ENCODE results near the gene NEFH. TPM values are rescaled to one million over a fixed set of nuclear protein-coding genes. Genes with fewer than 3 reads are reported as not detected.

Gene NEFH
- total and polyA plus RNA-seq, 2 experiments from 2014 or later = 1.8 to 2.4 TPM

DNA sequence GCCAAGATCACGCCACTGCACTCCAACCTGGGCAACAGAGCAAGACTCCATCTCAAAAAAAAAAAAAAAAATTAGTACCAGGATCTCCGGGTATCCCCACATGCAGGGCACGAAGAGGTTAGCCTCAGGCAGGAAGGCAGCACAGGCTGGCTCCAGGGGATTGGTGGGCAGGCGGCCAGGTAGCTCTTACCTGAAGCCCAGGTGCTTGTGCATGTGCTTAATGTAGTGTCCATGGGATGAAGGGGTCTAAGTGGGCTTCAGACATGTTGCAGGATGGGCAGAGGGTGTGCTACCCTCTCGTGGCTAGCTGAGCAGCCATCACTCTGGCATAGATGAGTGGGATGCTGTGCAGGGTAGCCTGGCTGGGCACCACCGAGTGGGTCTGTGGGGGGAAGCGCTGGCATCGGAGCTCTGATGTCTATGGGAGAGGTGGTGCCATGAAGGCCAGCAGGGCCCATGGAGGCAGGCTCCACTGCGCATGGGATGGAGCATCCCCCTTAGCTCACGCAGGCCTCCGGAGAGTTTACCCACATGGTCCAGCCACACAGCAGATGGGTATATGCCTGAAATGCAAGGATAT is 30.6 kb upstream of the NEFH start:
- Histone ChIP-seq H3K9me3 (ENCODE audit: low read depth) (no peaks in the 10 kb centered on the region), H3K4me3 (no peak overlapping the region), H3K27ac (no peak overlapping the region), H3K36me3 (no peaks in the 10 kb centered on the region), H3K27me3 (no peaks in the 10 kb centered on the region), H3K4me1 (ENCODE audit: low read depth) (no peaks in the 10 kb centered on the region)
- TF ChIP-seq, protein P1, sequence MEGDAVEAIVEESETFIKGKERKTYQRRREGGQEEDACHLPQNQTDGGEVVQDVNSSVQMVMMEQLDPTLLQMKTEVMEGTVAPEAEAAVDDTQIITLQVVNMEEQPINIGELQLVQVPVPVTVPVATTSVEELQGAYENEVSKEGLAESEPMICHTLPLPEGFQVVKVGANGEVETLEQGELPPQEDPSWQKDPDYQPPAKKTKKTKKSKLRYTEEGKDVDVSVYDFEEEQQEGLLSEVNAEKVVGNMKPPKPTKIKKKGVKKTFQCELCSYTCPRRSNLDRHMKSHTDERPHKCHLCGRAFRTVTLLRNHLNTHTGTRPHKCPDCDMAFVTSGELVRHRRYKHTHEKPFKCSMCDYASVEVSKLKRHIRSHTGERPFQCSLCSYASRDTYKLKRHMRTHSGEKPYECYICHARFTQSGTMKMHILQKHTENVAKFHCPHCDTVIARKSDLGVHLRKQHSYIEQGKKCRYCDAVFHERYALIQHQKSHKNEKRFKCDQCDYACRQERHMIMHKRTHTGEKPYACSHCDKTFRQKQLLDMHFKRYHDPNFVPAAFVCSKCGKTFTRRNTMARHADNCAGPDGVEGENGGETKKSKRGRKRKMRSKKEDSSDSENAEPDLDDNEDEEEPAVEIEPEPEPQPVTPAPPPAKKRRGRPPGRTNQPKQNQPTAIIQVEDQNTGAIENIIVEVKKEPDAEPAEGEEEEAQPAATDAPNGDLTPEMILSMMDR (IDR thresholded peaks at IDR 0.05; ENCODE audit: low read depth, low read length) = no peak
- DNase-seq (ENCODE audit: low read depth in 1 of 2, low spot score in 1 of 2) = no peak

DNA sequence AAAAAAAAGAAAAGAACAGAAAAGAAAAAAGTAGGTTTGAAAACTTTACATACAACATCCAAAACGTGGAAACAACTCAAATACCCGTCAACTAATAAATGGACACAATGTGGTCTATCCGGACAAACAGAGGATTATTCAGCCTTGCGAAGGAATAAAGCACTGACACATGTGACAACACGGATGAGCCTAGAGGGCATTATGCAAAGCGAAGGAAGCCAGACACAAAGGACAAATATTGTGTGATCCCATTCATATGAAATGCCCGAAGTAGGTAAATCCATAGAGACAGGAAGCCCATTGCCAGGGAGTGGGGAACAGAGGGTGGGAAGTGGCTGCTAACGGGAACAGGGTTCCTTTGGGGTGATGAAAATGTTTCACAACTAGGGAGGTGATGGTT is 29.8 kb upstream of the NEFH start:
- H3K27me3 ChIP-seq = no peaks in the 10 kb centered on the region
- H3K36me3 ChIP-seq = no peaks in the 10 kb centered on the region
- H3K4me3 ChIP-seq = no peak overlapping the region
- H3K4me1 ChIP-seq (ENCODE audit: low read depth) = no peaks in the 10 kb centered on the region
- H3K9me3 ChIP-seq (ENCODE audit: low read depth) = no peaks in the 10 kb centered on the region
- TF ChIP-seq, protein P1 (IDR thresholded peaks at IDR 0.05; ENCODE audit: low read depth, low read length) = no peak
- no peak overlapping the region for H3K27ac ChIP-seq
- no peak for DNase-seq (ENCODE audit: low read depth in 1 of 2, low spot score in 1 of 2)

DNA sequence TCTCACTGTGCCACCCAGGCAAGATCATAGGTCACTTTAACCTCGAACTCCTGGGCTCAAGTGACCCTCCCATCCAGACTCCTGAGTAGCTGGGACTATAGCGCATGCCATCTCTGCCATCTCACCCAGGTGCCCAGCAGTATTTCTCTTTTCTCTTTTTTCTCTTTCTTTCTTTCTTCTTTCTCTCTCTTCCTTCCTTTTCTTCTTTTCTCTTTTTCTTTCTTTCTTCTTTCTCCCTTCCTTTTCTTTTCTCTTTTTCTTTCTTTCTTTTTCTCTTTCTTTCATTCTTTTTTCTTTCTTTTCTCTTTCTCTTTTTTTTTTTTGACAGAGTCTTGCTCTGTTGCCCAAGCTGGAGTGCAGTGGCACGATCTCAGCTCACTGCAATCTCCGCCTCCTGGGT is 28.2 kb upstream of the NEFH start:
- TF ChIP-seq, protein P1 (IDR thresholded peaks at IDR 0.05; ENCODE audit: low read depth, low read length) = no peak
- no peak for DNase-seq (ENCODE audit: low read depth in 1 of 2, low spot score in 1 of 2)
- Histone ChIP-seq H3K27ac (no peak overlapping the region), H3K9me3 (ENCODE audit: low read depth) (no peaks in the 10 kb centered on the region), H3K36me3 (no peaks in the 10 kb centered on the region), H3K4me1 (ENCODE audit: low read depth) (no peaks in the 10 kb centered on the region), H3K4me3 (no peak overlapping the region), H3K27me3 (no peaks in the 10 kb centered on the region)

DNA sequence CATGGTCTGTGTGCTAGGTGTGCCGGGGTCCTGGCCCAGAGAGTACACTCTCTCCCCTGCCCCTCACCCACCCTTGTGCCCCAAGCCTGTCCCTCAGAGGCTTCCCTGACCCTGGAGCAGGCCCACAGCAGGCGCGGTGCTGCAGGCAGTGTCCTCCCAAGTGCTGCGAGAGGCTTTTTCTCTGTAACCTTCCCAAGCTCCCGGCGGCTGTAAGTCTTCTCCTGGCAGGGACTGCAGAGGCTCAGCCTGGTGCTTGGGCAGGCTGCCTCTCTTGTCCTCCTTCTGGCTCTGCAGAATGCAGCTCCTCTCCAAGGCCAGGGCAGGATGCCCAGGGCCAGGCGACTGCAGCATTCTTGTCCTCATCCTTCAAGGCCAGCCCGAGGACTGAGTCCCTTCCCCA is 25.7 kb upstream of the NEFH start:
- DNase-seq (ENCODE audit: low read depth in 1 of 2, low spot score in 1 of 2) = no peak
- Histone ChIP-seq H3K4me3 (no peak overlapping the region), H3K4me1 (ENCODE audit: low read depth) (no peaks in the 10 kb centered on the region), H3K27me3 (no peaks in the 10 kb centered on the region), H3K9me3 (ENCODE audit: low read depth) (no peaks in the 10 kb centered on the region), H3K36me3 (no peaks in the 10 kb centered on the region), H3K27ac (no peak overlapping the region)
- TF ChIP-seq, protein P1 (IDR thresholded peaks at IDR 0.05; ENCODE audit: low read depth, low read length) = no peak

DNA sequence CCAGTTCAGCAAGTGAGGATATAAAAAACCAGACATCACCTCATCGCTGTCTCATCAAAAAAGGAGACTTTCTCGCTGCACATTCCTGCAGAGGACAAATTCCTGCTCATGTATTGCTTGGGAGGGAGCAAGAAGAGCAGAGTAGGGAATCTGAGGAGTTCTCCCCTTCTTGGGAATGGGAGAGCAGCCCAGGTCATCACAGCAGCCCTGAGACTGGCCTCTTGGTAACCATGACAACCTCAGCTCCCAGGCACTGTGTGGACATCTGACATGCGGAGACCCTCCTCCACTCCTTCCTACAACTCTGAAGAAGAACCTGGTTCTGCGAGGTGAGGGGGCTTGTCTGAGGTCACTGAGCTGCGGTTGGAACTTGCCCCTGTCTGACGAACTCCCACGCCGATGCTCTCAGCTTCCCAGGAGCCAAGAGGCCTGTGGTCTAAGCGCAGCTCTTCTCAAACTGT is 23.8 kb upstream of the NEFH start:
- H3K27ac ChIP-seq = no peak overlapping the region
- no peak for DNase-seq (ENCODE audit: low read depth in 1 of 2, low spot score in 1 of 2)
- TF ChIP-seq, protein P1 (IDR thresholded peaks at IDR 0.05; ENCODE audit: low read depth, low read length) = no peak
- no peaks in the 10 kb centered on the region for H3K36me3 ChIP-seq
- no peaks in the 10 kb centered on the region for H3K4me1 ChIP-seq (ENCODE audit: low read depth)
- no peaks in the 10 kb centered on the region for H3K9me3 ChIP-seq (ENCODE audit: low read depth)
- no peak overlapping the region for H3K4me3 ChIP-seq
- no peaks in the 10 kb centered on the region for H3K27me3 ChIP-seq
